ENCODE results near the gene APOC1. TPM values are rescaled to one million over a fixed set of nuclear protein-coding genes. Genes with fewer than 3 reads are reported as not detected.
"Not testable (repeated sequence)": the region's sequence is repeated elsewhere in the genome, so short reads cannot be mapped to it uniquely, and the experiment has no call there.

Gene APOC1
- total and polyA plus RNA-seq, 2 donors (not counting 1 experiment from before 2014, with no cell fraction given), result 2.3 to 2.6 TPM

DNA sequence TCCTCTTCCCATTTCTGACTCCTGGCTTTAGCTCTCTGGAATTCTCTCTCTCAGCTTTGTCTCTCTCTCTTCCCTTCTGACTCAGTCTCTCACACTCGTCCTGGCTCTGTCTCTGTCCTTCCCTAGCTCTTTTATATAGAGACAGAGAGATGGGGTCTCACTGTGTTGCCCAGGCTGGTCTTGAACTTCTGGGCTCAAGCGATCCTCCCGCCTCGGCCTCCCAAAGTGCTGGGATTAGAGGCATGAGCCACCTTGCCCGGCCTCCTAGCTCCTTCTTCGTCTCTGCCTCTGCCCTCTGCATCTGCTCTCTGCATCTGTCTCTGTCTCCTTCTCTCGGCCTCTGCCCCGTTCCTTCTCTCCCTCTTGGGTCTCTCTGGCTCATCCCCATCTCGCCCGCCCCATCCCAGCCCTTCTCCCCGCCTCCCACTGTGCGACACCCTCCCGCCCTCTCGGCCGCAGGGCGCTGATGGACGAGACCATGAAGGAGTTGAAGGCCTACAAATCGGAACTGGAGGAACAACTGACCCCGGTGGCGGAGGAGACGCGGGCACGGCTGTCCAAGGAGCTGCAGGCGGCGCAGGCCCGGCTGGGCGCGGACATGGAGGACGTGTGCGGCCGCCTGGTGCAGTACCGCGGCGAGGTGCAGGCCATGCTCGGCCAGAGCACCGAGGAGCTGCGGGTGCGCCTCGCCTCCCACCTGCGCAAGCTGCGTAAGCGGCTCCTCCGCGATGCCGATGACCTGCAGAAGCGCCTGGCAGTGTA is 6.2 kb upstream of the APOC1 start:
- Histone ChIP-seq H3K9ac (ENCODE audit: insufficient read depth, low read length) (no peak overlapping the region), H3K4me3 (replicated peaks in 1 of 4; ENCODE audit: control extremely low read depth in 1 of 4, insufficient read depth in 1 of 4, low read depth in 3 of 4, low read length in 4 of 4) (no peak overlapping the region), H3K27ac (ENCODE audit: insufficient read depth, low read length) (no peak overlapping the region), H3K27me3 (ENCODE audit: control insufficient read depth, insufficient read depth, low read length) (peaks cover 9% of the 10 kb centered on the region), H2AFZ (ENCODE audit: low read length) (no peak overlapping the region), H3K36me3 (ENCODE audit: control insufficient read depth, insufficient read depth, low read length) (no peaks in the 10 kb centered on the region), H3K4me1 (ENCODE audit: control insufficient read depth, extremely low read depth, insufficient read depth, low read length) (peaks cover 6% of the 10 kb centered on the region), H3K79me2 (ENCODE audit: control insufficient read depth, insufficient read depth, low read length) (no peaks in the 10 kb centered on the region), H4K20me1 (ENCODE audit: control insufficient read depth, extremely low read depth, insufficient read depth, low read length) (no peaks in the 10 kb centered on the region), H3K4me2 (ENCODE audit: extremely low read depth, insufficient read depth, low read length) (no peak overlapping the region), H3K9me3 (ENCODE audit: control insufficient read depth, insufficient read depth, low read depth, low read length) (no peaks in the 10 kb centered on the region)
- no peak for DNase-seq (ENCODE audit: low read depth in 2 of 2)
- TF ChIP-seq, protein P1, sequence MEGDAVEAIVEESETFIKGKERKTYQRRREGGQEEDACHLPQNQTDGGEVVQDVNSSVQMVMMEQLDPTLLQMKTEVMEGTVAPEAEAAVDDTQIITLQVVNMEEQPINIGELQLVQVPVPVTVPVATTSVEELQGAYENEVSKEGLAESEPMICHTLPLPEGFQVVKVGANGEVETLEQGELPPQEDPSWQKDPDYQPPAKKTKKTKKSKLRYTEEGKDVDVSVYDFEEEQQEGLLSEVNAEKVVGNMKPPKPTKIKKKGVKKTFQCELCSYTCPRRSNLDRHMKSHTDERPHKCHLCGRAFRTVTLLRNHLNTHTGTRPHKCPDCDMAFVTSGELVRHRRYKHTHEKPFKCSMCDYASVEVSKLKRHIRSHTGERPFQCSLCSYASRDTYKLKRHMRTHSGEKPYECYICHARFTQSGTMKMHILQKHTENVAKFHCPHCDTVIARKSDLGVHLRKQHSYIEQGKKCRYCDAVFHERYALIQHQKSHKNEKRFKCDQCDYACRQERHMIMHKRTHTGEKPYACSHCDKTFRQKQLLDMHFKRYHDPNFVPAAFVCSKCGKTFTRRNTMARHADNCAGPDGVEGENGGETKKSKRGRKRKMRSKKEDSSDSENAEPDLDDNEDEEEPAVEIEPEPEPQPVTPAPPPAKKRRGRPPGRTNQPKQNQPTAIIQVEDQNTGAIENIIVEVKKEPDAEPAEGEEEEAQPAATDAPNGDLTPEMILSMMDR (conservative IDR thresholded peaks at IDR 0.05 in 1 of 2, IDR thresholded peaks at IDR 0.05 in 1 of 2; ENCODE audit: low read depth in 1 of 2, low read length in 2 of 2), result no peak
- TF ChIP-seq EZH2 (IDR thresholded peaks at IDR 0.05; ENCODE audit: low read length, missing control alignments), result no peak

DNA sequence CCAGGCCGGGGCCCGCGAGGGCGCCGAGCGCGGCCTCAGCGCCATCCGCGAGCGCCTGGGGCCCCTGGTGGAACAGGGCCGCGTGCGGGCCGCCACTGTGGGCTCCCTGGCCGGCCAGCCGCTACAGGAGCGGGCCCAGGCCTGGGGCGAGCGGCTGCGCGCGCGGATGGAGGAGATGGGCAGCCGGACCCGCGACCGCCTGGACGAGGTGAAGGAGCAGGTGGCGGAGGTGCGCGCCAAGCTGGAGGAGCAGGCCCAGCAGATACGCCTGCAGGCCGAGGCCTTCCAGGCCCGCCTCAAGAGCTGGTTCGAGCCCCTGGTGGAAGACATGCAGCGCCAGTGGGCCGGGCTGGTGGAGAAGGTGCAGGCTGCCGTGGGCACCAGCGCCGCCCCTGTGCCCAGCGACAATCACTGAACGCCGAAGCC is 5.6 kb upstream of the APOC1 start:
- no peak for DNase-seq (ENCODE audit: low read depth in 2 of 2)
- no peaks in the 10 kb centered on the region for H4K20me1 ChIP-seq (ENCODE audit: control insufficient read depth, extremely low read depth, insufficient read depth, low read length)
- no peaks in the 10 kb centered on the region for H3K79me2 ChIP-seq (ENCODE audit: control insufficient read depth, insufficient read depth, low read length)
- H3K36me3 ChIP-seq (ENCODE audit: control insufficient read depth, insufficient read depth, low read length), result no peaks in the 10 kb centered on the region
- no peak overlapping the region for H2AFZ ChIP-seq (ENCODE audit: low read length)
- H3K4me3 ChIP-seq (replicated peaks in 1 of 4; ENCODE audit: control extremely low read depth in 1 of 4, insufficient read depth in 1 of 4, low read depth in 3 of 4, low read length in 4 of 4), result no peak overlapping the region
- no peaks in the 10 kb centered on the region for H3K9me3 ChIP-seq (ENCODE audit: control insufficient read depth, insufficient read depth, low read depth, low read length)
- H3K4me1 ChIP-seq (ENCODE audit: control insufficient read depth, extremely low read depth, insufficient read depth, low read length), result peaks cover 6% of the 10 kb centered on the region
- no peak for TF ChIP-seq EZH2 (IDR thresholded peaks at IDR 0.05; ENCODE audit: low read length, missing control alignments)
- TF ChIP-seq, protein P1 (conservative IDR thresholded peaks at IDR 0.05 in 1 of 2, IDR thresholded peaks at IDR 0.05 in 1 of 2; ENCODE audit: low read depth in 1 of 2, low read length in 2 of 2), result no peak
- no peak overlapping the region for H3K9ac ChIP-seq (ENCODE audit: insufficient read depth, low read length)
- H3K4me2 ChIP-seq (ENCODE audit: extremely low read depth, insufficient read depth, low read length), result no peak overlapping the region
- H3K27me3 ChIP-seq (ENCODE audit: control insufficient read depth, insufficient read depth, low read length), result peaks cover 9% of the 10 kb centered on the region
- H3K27ac ChIP-seq (ENCODE audit: insufficient read depth, low read length), result no peak overlapping the region

DNA sequence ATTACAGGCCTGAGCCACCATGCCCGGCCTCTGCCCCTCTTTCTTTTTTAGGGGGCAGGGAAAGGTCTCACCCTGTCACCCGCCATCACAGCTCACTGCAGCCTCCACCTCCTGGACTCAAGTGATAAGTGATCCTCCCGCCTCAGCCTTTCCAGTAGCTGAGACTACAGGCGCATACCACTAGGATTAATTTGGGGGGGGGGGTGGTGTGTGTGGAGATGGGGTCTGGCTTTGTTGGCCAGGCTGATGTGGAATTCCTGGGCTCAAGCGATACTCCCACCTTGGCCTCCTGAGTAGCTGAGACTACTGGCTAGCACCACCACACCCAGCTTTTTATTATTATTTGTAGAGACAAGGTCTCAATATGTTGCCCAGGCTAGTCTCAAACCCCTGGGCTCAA is 4.6 kb upstream of the APOC1 start:
- no peak for DNase-seq (ENCODE audit: low read depth in 2 of 2)
- Histone ChIP-seq H3K27me3 (ENCODE audit: control insufficient read depth, insufficient read depth, low read length) (peaks cover 9% of the 10 kb centered on the region), H3K9me3 (ENCODE audit: control insufficient read depth, insufficient read depth, low read depth, low read length) (no peaks in the 10 kb centered on the region), H3K4me2 (ENCODE audit: extremely low read depth, insufficient read depth, low read length) (no peak overlapping the region), H2AFZ (ENCODE audit: low read length) (no peak overlapping the region), H4K20me1 (ENCODE audit: control insufficient read depth, extremely low read depth, insufficient read depth, low read length) (no peaks in the 10 kb centered on the region), H3K79me2 (ENCODE audit: control insufficient read depth, insufficient read depth, low read length) (no peaks in the 10 kb centered on the region), H3K36me3 (ENCODE audit: control insufficient read depth, insufficient read depth, low read length) (no peaks in the 10 kb centered on the region), H3K27ac (ENCODE audit: insufficient read depth, low read length) (no peak overlapping the region), H3K4me3 (replicated peaks in 1 of 4; ENCODE audit: control extremely low read depth in 1 of 4, insufficient read depth in 1 of 4, low read depth in 3 of 4, low read length in 4 of 4) (no peak overlapping the region), H3K4me1 (ENCODE audit: control insufficient read depth, extremely low read depth, insufficient read depth, low read length) (peaks cover 6% of the 10 kb centered on the region), H3K9ac (ENCODE audit: insufficient read depth, low read length) (no peak overlapping the region)
- no peak for TF ChIP-seq EZH2 (IDR thresholded peaks at IDR 0.05; ENCODE audit: low read length, missing control alignments)
- TF ChIP-seq, protein P1 (conservative IDR thresholded peaks at IDR 0.05 in 1 of 2, IDR thresholded peaks at IDR 0.05 in 1 of 2; ENCODE audit: low read depth in 1 of 2, low read length in 2 of 2), result no peak

DNA sequence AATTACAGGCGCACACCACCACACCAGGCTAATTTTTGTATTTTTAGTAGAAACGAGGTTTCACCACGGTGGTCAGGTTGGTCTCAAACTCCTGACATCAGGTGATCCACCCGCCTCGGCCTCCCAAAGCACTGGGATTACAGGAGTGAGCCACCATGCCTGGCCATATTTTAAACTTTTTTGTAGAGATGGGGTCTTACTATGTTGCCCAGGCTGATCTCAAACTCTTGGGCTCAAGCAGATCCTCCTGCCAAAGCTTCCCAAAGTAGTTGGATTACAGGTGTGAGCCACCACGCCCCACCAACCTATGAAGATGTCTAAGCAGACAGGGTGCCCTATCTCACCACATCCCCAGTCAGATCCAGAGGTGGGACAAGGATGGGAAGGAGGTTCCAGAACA is 2.5 kb upstream of the APOC1 start:
- H3K4me3 ChIP-seq (replicated peaks in 1 of 4; ENCODE audit: control extremely low read depth in 1 of 4, insufficient read depth in 1 of 4, low read depth in 3 of 4, low read length in 4 of 4), result not testable (repeated sequence)

More for the DNA sequence above, 2.5 kb upstream of the APOC1 start:
- H2AFZ ChIP-seq (ENCODE audit: low read length); H3K4me2 ChIP-seq (ENCODE audit: extremely low read depth, insufficient read depth, low read length); H3K27ac ChIP-seq (ENCODE audit: insufficient read depth, low read length); H3K9me3 ChIP-seq (ENCODE audit: control insufficient read depth, insufficient read depth, low read depth, low read length); H3K27me3 ChIP-seq (ENCODE audit: control insufficient read depth, insufficient read depth, low read length); H3K9ac ChIP-seq (ENCODE audit: insufficient read depth, low read length); H3K79me2 ChIP-seq (ENCODE audit: control insufficient read depth, insufficient read depth, low read length); H4K20me1 ChIP-seq (ENCODE audit: control insufficient read depth, extremely low read depth, insufficient read depth, low read length); DNase-seq (ENCODE audit: low read depth in 2 of 2); H3K36me3 ChIP-seq (ENCODE audit: control insufficient read depth, insufficient read depth, low read length); H3K4me1 ChIP-seq (ENCODE audit: control insufficient read depth, extremely low read depth, insufficient read depth, low read length): not testable (repeated sequence)
